Putamen (tissue), 1 donor: ENCODE results near the gene RSBN1L.
"Not testable (repeated sequence)": the region's sequence is repeated elsewhere in the genome, so short reads cannot be mapped to it uniquely, and the experiment has no call there.

Experiments used
- DNase-seq: peaks from one replicate; pipeline ENCODE4 v3.0.0-alpha.2; 2016; ENCODE audit warnings: low spot score

Gene RSBN1L

GRCh38 chr7:77770316-77770715, 74.1 kb downstream of the RSBN1L start:
- DNase-seq: no peak

- DNase-seq: no peak
Observed at GRCh38 chr7:77771901-77772300, 75.6 kb downstream of the RSBN1L start.

GRCh38 chr7:77778535-77778934, 82.3 kb downstream of the RSBN1L start:
- no peak for DNase-seq

- DNase-seq: no peak
Observed at GRCh38 chr7:77782383-77782782, 86.1 kb downstream of the RSBN1L start.

DNA sequence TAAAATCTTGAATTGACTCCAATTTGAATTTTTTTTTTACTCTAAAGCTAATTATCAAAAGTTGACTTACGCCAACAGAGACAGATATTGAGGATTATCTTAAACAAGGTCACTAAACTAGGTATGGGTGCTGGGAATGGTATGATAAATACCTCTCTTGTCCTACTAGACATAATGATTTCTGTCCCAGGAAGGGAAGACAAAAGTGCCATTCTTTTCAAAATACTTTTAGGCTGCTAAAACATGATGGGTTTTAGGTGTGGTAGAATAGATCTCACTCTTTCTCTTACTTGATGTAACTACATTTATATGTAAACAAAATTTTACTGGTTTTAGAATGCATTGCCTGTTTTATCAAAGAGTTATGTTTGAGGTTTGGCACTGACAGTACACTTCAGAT, 86.9 kb downstream of the RSBN1L start:
- no peak for DNase-seq

- no peak for DNase-seq
Observed at GRCh38 chr7:77783545-77783944, 87.3 kb downstream of the RSBN1L start.

DNA sequence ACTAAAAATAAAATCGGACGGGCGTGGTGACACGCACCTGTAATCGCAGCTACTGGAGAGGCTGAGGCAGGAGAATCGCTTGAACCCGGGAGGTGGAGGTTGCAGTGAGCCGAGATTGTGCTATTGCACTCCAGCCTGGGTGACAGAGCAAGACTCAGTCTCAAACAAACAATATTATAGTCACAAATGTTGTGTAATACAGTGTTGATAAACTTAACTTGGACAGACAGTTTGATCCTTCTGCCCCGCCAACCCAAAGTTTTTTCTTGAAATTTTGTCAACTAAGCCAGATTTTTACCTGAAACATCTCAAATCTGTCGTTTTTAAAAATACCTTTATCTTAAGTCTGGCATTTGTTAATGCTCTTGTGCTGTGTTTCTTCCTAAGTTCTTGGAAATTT, 88.2 kb downstream of the RSBN1L start:
- not testable (repeated sequence) for DNase-seq

GRCh38 chr7:77786018-77786417, 89.8 kb downstream of the RSBN1L start:
- no peak for DNase-seq

DNA sequence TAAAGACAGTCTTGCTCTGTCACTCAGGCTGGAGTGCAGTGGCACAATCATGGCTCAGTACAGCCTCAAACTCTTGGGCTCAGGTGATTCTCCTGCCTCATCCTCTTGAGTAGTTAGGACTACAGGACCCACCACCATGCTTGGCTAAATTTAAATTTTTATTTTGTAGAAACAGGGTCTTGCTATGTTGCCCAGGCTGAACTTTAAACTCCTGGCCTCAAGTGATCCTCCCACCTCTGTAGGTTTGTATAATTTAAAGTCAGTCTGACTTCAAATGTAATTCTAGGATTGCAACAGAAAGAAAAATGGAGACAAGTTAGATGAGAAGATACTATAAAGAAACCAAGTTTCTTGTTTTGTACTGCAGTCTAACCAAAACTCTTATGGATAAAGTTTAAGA, 90.5 kb downstream of the RSBN1L start:
- DNase-seq: no peak

DNA sequence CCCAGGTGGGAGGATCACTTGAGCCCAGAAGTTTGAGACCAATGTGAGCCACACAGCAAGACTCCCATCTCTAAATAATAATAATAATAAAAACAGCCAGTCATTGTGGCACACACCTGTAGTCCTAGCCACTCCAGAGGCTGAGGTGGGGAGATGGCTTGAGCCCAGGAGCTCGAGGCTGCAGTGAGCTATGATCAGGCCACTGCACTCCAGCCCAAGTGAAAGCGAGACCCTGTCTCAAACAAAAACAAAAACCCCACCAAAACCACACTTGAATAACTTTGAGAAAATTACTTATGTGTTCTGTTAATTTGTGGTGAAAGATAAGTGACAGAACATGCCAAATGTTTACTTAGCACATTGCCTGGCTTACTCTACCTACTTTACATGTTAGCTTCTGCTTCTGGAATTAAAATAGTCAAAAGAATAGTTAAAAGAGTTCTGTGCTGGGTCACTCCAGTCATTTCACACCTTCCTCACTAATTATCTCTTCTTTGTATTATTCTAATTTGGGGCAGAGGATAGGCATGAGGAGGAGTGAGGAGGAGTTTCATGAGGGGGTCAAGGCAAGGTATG, 92.2 kb downstream of the RSBN1L start:
- DNase-seq: no peak

GRCh38 chr7:77791336-77791735, 95.1 kb downstream of the RSBN1L start:
- DNase-seq: no peak

- no peak for DNase-seq
Observed at GRCh38 chr7:77791956-77792355, 95.7 kb downstream of the RSBN1L start.

DNA sequence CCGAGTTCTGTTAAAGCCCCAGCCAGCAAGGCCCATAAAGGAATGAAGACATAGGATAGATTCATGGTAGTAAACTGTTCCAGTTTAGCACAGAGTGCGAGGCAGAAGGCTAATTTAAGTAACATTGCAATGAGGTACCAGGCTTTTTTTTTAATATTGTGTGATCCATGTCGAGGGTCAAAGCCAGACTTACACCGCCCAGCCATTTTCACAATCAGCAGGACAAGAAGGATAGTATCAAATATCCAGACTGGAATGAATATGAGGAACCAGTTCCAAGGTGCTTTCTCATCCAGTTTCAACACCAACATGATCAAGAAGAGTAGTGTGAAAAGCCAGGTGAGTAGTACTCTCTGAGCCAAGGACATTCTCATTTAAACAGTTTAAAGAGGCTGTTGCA, 97.7 kb downstream of the RSBN1L start:
- DNase-seq: no peak

- no peak for DNase-seq
Observed at GRCh38 chr7:77796109-77796508, 99.8 kb downstream of the RSBN1L start.

- DNase-seq: no peak
Observed at GRCh38 chr7:77796960-77797359, 100.7 kb downstream of the RSBN1L start.

DNA sequence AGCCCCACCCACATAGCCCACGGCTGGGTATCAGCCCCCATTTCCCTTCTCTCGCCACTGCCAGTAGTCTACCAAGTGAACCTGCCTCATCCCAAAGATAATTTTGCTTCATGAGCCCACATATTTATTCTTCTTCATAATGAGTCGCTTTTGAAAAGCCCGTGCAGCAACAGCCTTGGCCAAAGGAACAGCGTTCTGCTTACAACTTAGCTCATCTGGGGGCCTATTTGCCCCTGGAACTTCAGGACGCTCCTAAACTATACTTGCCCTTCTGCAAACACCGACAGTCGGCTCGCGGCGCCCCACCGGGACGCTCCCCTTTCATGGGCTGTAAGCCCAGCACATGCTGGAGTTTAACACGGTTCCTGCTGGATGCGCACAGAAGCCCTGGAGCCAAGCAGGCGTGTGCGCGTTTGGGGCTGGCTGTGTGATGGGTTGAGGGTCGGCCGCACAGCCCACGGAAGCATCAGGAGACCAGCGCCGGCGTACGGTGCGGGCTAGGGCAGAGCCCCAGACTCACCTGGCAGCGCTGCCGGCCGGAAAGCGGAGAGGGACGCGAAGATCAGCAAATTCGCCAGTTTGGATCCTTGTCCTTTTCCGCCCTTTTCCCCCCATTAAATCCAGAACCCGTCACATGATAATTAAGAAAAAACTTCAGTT, 101.6 kb downstream of the RSBN1L start:
- no peak for DNase-seq

- peak; percentile 100 for DNase-seq
Observed at GRCh38 chr7:77798394-77799077, 102.3 kb downstream of the RSBN1L start, which contains the start of the genes PHTF2 and TMEM60. Gene PHTF2 (plus strand): TSS chr7:77798773. Gene TMEM60 (minus strand): TSS chr7:77798434. CDS start chr7:77794373, 4,061 bp downstream.

- peak; percentile 33 for DNase-seq
Observed at GRCh38 chr7:77799078-77799964, 103.1 kb downstream of the RSBN1L start.

GRCh38 chr7:77800158-77800557, 103.9 kb downstream of the RSBN1L start:
- DNase-seq: no peak

DNA sequence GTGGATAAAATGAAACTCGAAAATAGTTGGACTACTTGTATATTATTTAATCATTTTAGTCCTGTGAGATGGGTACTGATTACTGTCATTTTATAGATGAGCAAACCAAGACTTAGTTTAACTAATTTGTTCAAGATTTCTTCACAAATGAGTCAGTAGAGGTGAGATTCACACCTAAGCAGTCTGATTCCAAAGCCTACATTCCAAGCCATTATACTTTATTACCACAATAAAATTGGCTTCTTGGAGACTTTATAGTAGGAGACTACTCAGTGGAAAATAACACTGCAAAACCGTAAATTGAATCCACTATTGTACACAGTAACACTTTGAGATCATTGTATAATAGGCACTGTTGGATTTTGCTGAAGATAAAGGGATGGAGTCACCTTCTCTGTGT, 104.5 kb downstream of the RSBN1L start:
- DNase-seq: no peak

DNA sequence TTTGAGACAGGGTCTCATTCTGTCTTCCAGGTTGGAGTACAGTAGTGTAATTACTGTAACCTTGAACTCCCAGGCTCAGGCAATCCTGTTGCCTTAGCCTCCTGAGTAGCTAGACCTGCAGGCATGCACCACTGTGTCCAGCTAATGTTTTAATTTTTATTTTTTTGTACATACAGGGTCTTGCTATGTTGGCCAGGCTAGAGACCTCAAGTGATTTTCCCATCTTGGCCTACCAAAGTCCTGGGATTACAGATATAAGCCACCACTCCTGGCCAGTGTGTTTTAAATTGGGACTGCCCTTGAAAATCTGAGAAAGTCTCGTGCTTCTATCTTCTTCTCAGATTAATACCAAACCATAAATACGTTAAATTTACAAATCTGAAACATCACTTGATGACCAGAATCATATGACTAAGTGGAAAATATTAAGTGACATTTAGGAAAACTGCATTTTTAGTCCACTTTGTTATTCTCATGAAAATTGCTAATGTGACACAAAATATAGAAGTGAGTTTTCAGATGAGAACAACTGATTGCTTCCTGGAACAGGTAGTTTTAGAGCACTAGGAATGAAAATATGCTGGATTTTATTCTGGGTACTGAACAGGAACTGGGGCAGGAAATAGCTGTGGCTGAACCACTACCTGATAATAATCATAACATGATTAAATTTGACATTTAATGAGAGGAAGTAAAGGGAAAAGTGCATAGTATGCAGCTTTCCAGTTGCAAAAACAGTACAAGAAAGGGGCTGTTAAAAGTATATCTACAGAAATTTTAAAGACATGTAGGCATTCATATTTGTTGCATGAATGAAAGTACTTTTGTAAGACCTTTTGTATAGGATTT, 106.5 kb downstream of the RSBN1L start:
- DNase-seq: no peak
